K562 (cell line): ENCODE measurements around the gene GALNT13. TPM values are rescaled to one million over a fixed set of nuclear protein-coding genes. Genes with fewer than 3 reads are reported as not detected.

Source experiments
- ATAC-seq: fragments of 200-7000 bp; cut with Tn5 transposase; 3 replicates; pipeline ENCODE4 v1.9.1; 2020; ENCODE audit warnings: moderate library complexity
- BruUV-seq: library from RNA; stranded (reverse); fragments of 400-500 nt; replicated peaks from 2 replicates; lab custom pipeline; 2021; lab: Mats Ljungman, UMichigan
- CTCF ChIA-PET: fragments of 300-600 bp; formaldehyde crosslinking; extraction: SDS; loops from one replicate; lab custom pipeline; 2021; ENCODE audit warnings: low intra/inter-chr PET ratio; lab: Yijun Ruan, JAX
- POLR2A ChIA-PET: fragments of 300-600, 350-650 bp; sonication (Branson Sonifier 250); formaldehyde crosslinking; extraction: SDS; loops from one replicate; lab custom pipeline; 2021; ENCODE audit warnings: antibody characterized with exemption, inconsistent platforms; lab: Yijun Ruan, JAX
- DNase-seq, 4 experiments: peaks; one replicate each; pipeline versions ENCODE4 v3.0.0 to v3.0.0-alpha.2; 2011 to 2018; ENCODE audit warnings: low spot score in 3 of 4, mixed read lengths in 3 of 4; ENCODE audit errors: extremely low read depth in 1 of 4
- FAIRE-seq: peaks from 2 replicates; lab custom pipeline; 2011; peaks lifted over from hg19 to GRCh38; lab: Jason Lieb, UNC
- H2AFZ ChIP-seq: 2 replicates; pipeline ENCODE4 v1.6.0; 2011; ENCODE audit warnings: low read depth, low read length, control low read depth, inconsistent platforms
- H3K27ac ChIP-seq: fragments of 200-600 bp; 3 replicates; pipeline ENCODE4 v1.8.0; 2011; ENCODE audit warnings: low read depth, mild to moderate bottlenecking, control low read depth, inconsistent platforms, low read length, moderate library complexity, mixed read lengths; ENCODE audit errors: extremely low read depth
- H3K27me3 ChIP-seq, 2 experiments: fragments of 300-600 bp in 1 of 2; 2 replicates in 1 of 2; 3 replicates in 1 of 2; pipeline versions ENCODE4 v1.6.0 to v1.8.0; 2011; ENCODE audit warnings: inconsistent platforms in 2 of 2, low read length in 2 of 2, mild to moderate bottlenecking in 1 of 2, mixed read lengths in 1 of 2, moderate library complexity in 1 of 2; ENCODE audit not compliant: control insufficient read depth in 2 of 2, insufficient read depth in 2 of 2
- H3K36me3 ChIP-seq: fragments of 300-600 bp; 3 replicates; pipeline ENCODE4 v1.8.0; 2011; ENCODE audit warnings: mild to moderate bottlenecking, low read length, inconsistent platforms; ENCODE audit not compliant: control insufficient read depth, insufficient read depth
- H3K4me1 ChIP-seq, 2 experiments: fragments of 200-600 bp in 1 of 2; replicated peaks in 1 of 2; 2 replicates in 1 of 2; 3 replicates in 1 of 2; pipeline versions ENCODE4 v1.5.1 to v1.8.0; 2011; ENCODE audit warnings: inconsistent platforms in 2 of 2, low read length in 2 of 2, mild to moderate bottlenecking in 1 of 2, mixed read lengths in 1 of 2, moderate library complexity in 1 of 2; ENCODE audit not compliant: control insufficient read depth in 2 of 2, insufficient read depth in 2 of 2
- H3K4me2 ChIP-seq: 2 replicates; pipeline ENCODE4 v1.6.1; 2011; ENCODE audit warnings: low read length, control low read depth, inconsistent platforms, mixed read lengths; ENCODE audit not compliant: insufficient read depth
- H3K4me3 ChIP-seq: fragments of 200-600 bp; sonication (generic), shearing (Covaris generic); 2 replicates; pipeline ENCODE4 v1.5.1; 2016; ENCODE audit warnings: control low read depth, inconsistent platforms
- H3K79me2 ChIP-seq: fragments of 200-600 bp; 3 replicates; pipeline ENCODE4 v1.8.0; 2011; ENCODE audit warnings: low read length, inconsistent platforms; ENCODE audit not compliant: control insufficient read depth, insufficient read depth
- H3K9ac ChIP-seq, 2 experiments: 2 replicates each; pipeline versions ENCODE4 v1.6.0 to v1.6.1; 2011; ENCODE audit warnings: low read depth in 2 of 2, low read length in 2 of 2, control low read depth in 1 of 2, inconsistent platforms in 1 of 2, mild to moderate bottlenecking in 1 of 2, mixed read lengths in 1 of 2; ENCODE audit not compliant: insufficient read depth in 1 of 2
- H3K9me1 ChIP-seq: one replicate; pipeline ENCODE4 v1.6.0; 2011; ENCODE audit warnings: inconsistent platforms, mild to moderate bottlenecking, low read length, moderate library complexity; ENCODE audit not compliant: control insufficient read depth, insufficient read depth
- H3K9me3 ChIP-seq: replicated peaks from 2 replicates; pipeline ENCODE4 v1.5.1; 2011; ENCODE audit warnings: low read depth, low read length, inconsistent platforms; ENCODE audit not compliant: control insufficient read depth, insufficient read depth
- H4K20me1 ChIP-seq: replicated peaks from 2 replicates; pipeline ENCODE4 v1.6.1; 2011; ENCODE audit warnings: low read length, inconsistent platforms, mixed read lengths; ENCODE audit not compliant: control insufficient read depth, insufficient read depth
- BRF1 ChIP-seq: IDR thresholded peaks from 3 replicates; pipeline ENCODE4 v1.6.1; 2011; ENCODE audit warnings: borderline replicate concordance, mild to moderate bottlenecking; ENCODE audit not compliant: insufficient read length; ENCODE audit errors: extremely low read depth
- CAMTA2 ChIP-seq: fragments of 250-450 bp; sonication (Bioruptor Pico); conservative IDR thresholded peaks from 2 replicates; pipeline ENCODE4 v1.5.1; 2022
- ELF2 ChIP-seq: fragments of 250-450 bp; sonication (Bioruptor Pico); IDR thresholded peaks from 2 replicates; pipeline ENCODE4 v1.5.0; 2021; ENCODE audit warnings: mild to moderate bottlenecking
- HNRNPL ChIP-seq: fragments of 200-400 bp; formaldehyde crosslinking; IDR thresholded peaks from 2 replicates; pipeline ENCODE4 v1.6.1; 2017; ENCODE audit warnings: low read depth, mild to moderate bottlenecking, low read length
- LCOR ChIP-seq: sonication (generic); formaldehyde crosslinking; IDR thresholded peaks from 2 replicates; pipeline ENCODE4 v1.8.0; 2022; ENCODE audit warnings: mild to moderate bottlenecking, missing genetic modification reagents
- MAFK ChIP-seq: IDR thresholded peaks from 2 replicates; pipeline ENCODE4 v1.6.1; 2011; ENCODE audit warnings: low read length, improper control_type of control experiment
- NEUROD1 ChIP-seq: fragments of 150-350 bp; IDR thresholded peaks from 2 replicates; pipeline ENCODE4 v1.6.1; 2014; ENCODE audit warnings: borderline replicate concordance, low read length, low read depth; ENCODE audit not compliant: partially characterized antibody
- PURB ChIP-seq: sonication (generic); formaldehyde crosslinking; IDR thresholded peaks from 2 replicates; pipeline ENCODE4 v1.9.0; 2021; ENCODE audit warnings: low read depth, mild to moderate bottlenecking, missing genetic modification reagents
- SMC3 ChIP-seq: conservative IDR thresholded peaks from 2 replicates; pipeline ENCODE4 v1.6.1; 2011; ENCODE audit warnings: low read depth, low read length, improper control_type of control experiment; ENCODE audit not compliant: insufficient read depth
- SRSF9 ChIP-seq: fragments of 200-400 bp; formaldehyde crosslinking; IDR thresholded peaks from 2 replicates; pipeline ENCODE4 v1.6.1; 2017; ENCODE audit warnings: low read depth, low read length, borderline replicate concordance
- TCF7 ChIP-seq: sonication (generic); IDR thresholded peaks from 2 replicates; pipeline ENCODE4 v1.6.1; 2016; ENCODE audit warnings: antibody characterized with exemption, borderline replicate concordance
- THRAP3 ChIP-seq: fragments of 450-650 bp; IDR thresholded peaks from 2 replicates; pipeline ENCODE4 v1.6.1; 2016; ENCODE audit warnings: mild to moderate bottlenecking, inconsistent platforms, borderline replicate concordance
- ZC3H8 ChIP-seq: fragments of 450-650 bp; IDR thresholded peaks from 2 replicates; pipeline ENCODE4 v1.6.1; 2017
- WGBS: fragments of 100-300 bp; shearing (Covaris generic); methylation state at CpG from one replicate; pipeline ENCODE4 v1.1.6; 2016; ENCODE audit warnings: low coverage, mixed read lengths; ENCODE audit not compliant: insufficient coverage; ENCODE audit errors: missing lambda C conversion rate; 5-methylcytosine and 5-hydroxymethylcytosine counted together
- in situ Hi-C: fragments of 300-500 bp; cut with MboI; formaldehyde crosslinking; loops from 4 replicates; pipeline ENCODE4 v1.15.0; 2018; ENCODE audit warnings: inconsistent platforms, mixed read lengths
- intact Hi-C: fragments of 100-400 bp; cut with micrococcal nuclease; formaldehyde crosslinking; loops from 2 replicates; pipeline ENCODE4 v1.14.2; 2022
- polyA plus RNA-seq, 8 experiments: library from polyadenylated mRNA; depleted of rRNA in 4 of 8; stranded (reverse) in 5 of 8; unstranded in 3 of 8; fragments of >200 nt; fragmentation: Nextera tagmentation in 2 of 8; fragmentation: Illumina TruSeq in 1 of 8; extraction: Ambion mirVana in 2 of 8; extraction: Trizol in 1 of 8; gene quantifications; 2 replicates each; pipeline versions ENCODE4 v1.2.1 to v1.2.3, GENCODE V29; 2011 to 2014; ENCODE audit warnings: inconsistent platforms in 1 of 8, missing spikeins in 1 of 8
- total RNA-seq, 7 experiments: library from RNA; depleted of rRNA in 6 of 7; stranded (reverse); fragments of >200 nt in 6 of 7; fragmentation: Illumina TruSeq in 2 of 7; extraction: Trizol in 2 of 7; gene quantifications; 2 replicates each; pipeline versions ENCODE4 v1.2.1 to v1.2.3, GENCODE V29; 2011 to 2021; ENCODE audit warnings: low replicate concordance in 1 of 7

The GALNT13 gene
- total and polyA plus RNA-seq, 9 of the 15 experiments (the other 6 are each of a cell fraction or from before 2014, with no cell fraction given), result not detected

GRCh38 chr2:154161286-154161685, 289.6 kb downstream of the GALNT13 start:
- CTCF ChIA-PET, result no interaction called here
- 0% methylated on average over 2 of the region's 2 CpGs for WGBS
- Histone ChIP-seq H3K36me3 (no peaks in the 10 kb centered on the region), H3K9me1 (no peaks in the 10 kb centered on the region), H3K79me2 (no peaks in the 10 kb centered on the region), H2AFZ (no peak overlapping the region), H3K4me1 (no peaks in the 10 kb centered on the region), H3K27me3 (no peaks in the 10 kb centered on the region), H4K20me1 (no peaks in the 10 kb centered on the region), H3K4me3 (no peak overlapping the region), H3K27ac (no peak overlapping the region), H3K4me2 (no peak overlapping the region), H3K9me3 (no peaks in the 10 kb centered on the region), H3K9ac (no peak overlapping the region)
- ATAC-seq (no peak), FAIRE-seq (no peak), DNase-seq (no peak)
- in situ Hi-C loops, result no loop called here
- TF ChIP-seq NEUROD1, result no peak
- no peak for TF ChIP-seq BRF1
- no peak for TF ChIP-seq TCF7
- no peak for TF ChIP-seq PURB (CRISPR knock-in tag)
- TF ChIP-seq THRAP3, result no peak
- no TSS peak for BruUV-seq
- POLR2A ChIA-PET, result no interaction called here
- intact Hi-C loops, result no loop called here

DNA sequence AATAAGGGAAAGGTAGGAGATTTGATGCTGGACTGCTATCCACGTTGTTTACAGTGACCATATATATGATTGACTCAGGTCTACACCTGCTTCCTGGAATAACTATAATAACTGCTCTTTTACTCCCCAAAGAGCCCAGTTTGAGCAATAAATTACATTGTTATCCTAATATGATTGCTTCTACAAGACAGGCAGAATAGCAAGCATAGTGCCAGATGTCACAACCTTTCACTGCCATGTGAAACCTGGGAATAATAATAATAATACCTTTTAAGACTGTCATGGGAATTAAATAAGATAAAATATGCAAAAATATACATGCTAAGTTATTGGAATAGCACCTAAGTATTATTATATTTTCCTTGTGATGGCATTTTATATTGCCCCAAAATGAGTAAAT, 298.7 kb downstream of the GALNT13 start:
- Histone ChIP-seq H3K9me1 (no peaks in the 10 kb centered on the region), H3K27ac (no peak overlapping the region), H3K27me3 (no peaks in the 10 kb centered on the region), H3K4me3 (no peak overlapping the region), H3K4me1 (no peaks in the 10 kb centered on the region), H4K20me1 (no peaks in the 10 kb centered on the region), H3K4me2 (no peak overlapping the region), H2AFZ (no peak overlapping the region), H3K9me3 (peaks cover 5% of the 10 kb centered on the region), H3K9ac (no peak overlapping the region), H3K79me2 (no peaks in the 10 kb centered on the region), H3K36me3 (no peaks in the 10 kb centered on the region)
- POLR2A ChIA-PET, result no interaction called here
- intact Hi-C loops (no loop called here), in situ Hi-C loops (no loop called here)
- no TSS peak for BruUV-seq
- no peak for DNase-seq
- WGBS, result 0% methylated on average over 1 of the region's 1 CpG
- TF ChIP-seq HNRNPL (no peak), CAMTA2 (CRISPR knock-in tag) (no peak), MAFK (no peak), SRSF9 (no peak), ELF2 (CRISPR knock-in tag) (no peak), ZC3H8 (no peak), LCOR (CRISPR knock-in tag) (no peak), SMC3 (no peak)
- CTCF ChIA-PET, result no interaction called here
- no peak for ATAC-seq
- no peak for FAIRE-seq
